A549 (cell line): ENCODE data around the gene SLC2A1. TPM values are rescaled to one million over a fixed set of nuclear protein-coding genes. Genes with fewer than 3 reads are reported as not detected.
A peak's percentile ranks its signal among the peaks of the same experiment; 100 is the strongest.

Experiments
- ATAC-seq, 2 experiments: fragments of 200-7000 bp in 1 of 2; fragments of >200 bp in 1 of 2; cut with Nextera tagmentation in 1 of 2; cut with Tn5 transposase in 1 of 2; 3 replicates each; pipeline versions ENCODE4 v1.8.0 to v1.9.1; 2018 to 2020; ENCODE audit warnings: mild to moderate bottlenecking in 1 of 2, moderate library complexity in 1 of 2
- CTCF ChIA-PET: fragments of 300-600 bp; sonication (Branson Sonifier 250); formaldehyde crosslinking; extraction: SDS; loops from one replicate; lab custom pipeline; 2021; ENCODE audit warnings: antibody characterized with exemption, inconsistent platforms; lab: Yijun Ruan, JAX
- POLR2A ChIA-PET: fragments of 350-600 bp; formaldehyde crosslinking; extraction: SDS; loops from one replicate; lab custom pipeline; 2021; ENCODE audit warnings: antibody characterized with exemption, inconsistent platforms; lab: Yijun Ruan, JAX
- DNase-seq, 2 experiments: peaks; one replicate each; pipeline versions ENCODE4 v3.0.0 to v3.0.0-alpha.2; 2011 to 2016; ENCODE audit warnings: low read depth in 1 of 2, low spot score in 1 of 2
- FAIRE-seq: peaks from 2 replicates; lab custom pipeline; 2011; peaks lifted over from hg19 to GRCh38; lab: Jason Lieb, UNC
- H3K27ac ChIP-seq, 2 experiments: fragments of >200 bp; sonication (Bioruptor Twin); formaldehyde crosslinking; 3 replicates each; pipeline ENCODE4 v1.5.1; 2016 to 2017
- H3K4me1 ChIP-seq: fragments of >200 bp; sonication (Bioruptor Twin); formaldehyde crosslinking; 3 replicates; pipeline ENCODE4 v1.6.1; 2016
- H3K4me2 ChIP-seq: fragments of >200 bp; sonication (Bioruptor Twin); formaldehyde crosslinking; 3 replicates; pipeline ENCODE4 v1.6.1; 2016
- H3K4me3 ChIP-seq: fragments of >200 bp; sonication (Bioruptor Twin); formaldehyde crosslinking; 3 replicates; pipeline ENCODE4 v1.5.1; 2016
- H3K9me3 ChIP-seq: fragments of >200 bp; sonication (Bioruptor Twin); formaldehyde crosslinking; 3 replicates; pipeline ENCODE4 v1.6.1; 2016
- ATOH8 ChIP-seq: fragments of 250-450 bp; sonication (Bioruptor Pico); IDR thresholded peaks from 2 replicates; pipeline ENCODE4 v1.5.0; 2020; ENCODE audit warnings: low read depth, mild to moderate bottlenecking, moderate library complexity
- CHD2 ChIP-seq: fragments of 150-350 bp; IDR thresholded peaks from 2 replicates; pipeline ENCODE4 v1.6.1; 2014; ENCODE audit warnings: low read length; ENCODE audit not compliant: partially characterized antibody
- EHF ChIP-seq: fragments of 250-450 bp; sonication (Bioruptor Pico); IDR thresholded peaks from 2 replicates; pipeline ENCODE4 v1.5.0; 2020; ENCODE audit warnings: mild to moderate bottlenecking
- ESRRA ChIP-seq: fragments of 150-350 bp; IDR thresholded peaks from 2 replicates; pipeline ENCODE4 v1.6.1; 2014; ENCODE audit warnings: mild to moderate bottlenecking, low read length, borderline replicate concordance
- FOXS1 ChIP-seq: fragments of 250-450 bp; sonication (Bioruptor Pico); IDR thresholded peaks from 2 replicates; pipeline ENCODE4 v1.5.0; 2020; ENCODE audit warnings: mild to moderate bottlenecking, moderate library complexity
- HES2 ChIP-seq: fragments of >200 bp; sonication (Bioruptor Twin); formaldehyde crosslinking; IDR thresholded peaks from 2 replicates; pipeline ENCODE4 v1.6.1; 2016
- HEYL ChIP-seq: fragments of 250-450 bp; sonication (Bioruptor Pico); IDR thresholded peaks from 2 replicates; pipeline ENCODE4 v1.8.0; 2021; ENCODE audit warnings: mild to moderate bottlenecking, moderate library complexity
- HMGXB4 ChIP-seq: fragments of 250-450 bp; sonication (Bioruptor Pico); IDR thresholded peaks from 2 replicates; pipeline ENCODE4 v1.5.0; 2021; ENCODE audit warnings: mild to moderate bottlenecking, moderate library complexity, borderline replicate concordance
- JUN ChIP-seq, 2 experiments: fragments of >200 bp; sonication (Bioruptor Twin); formaldehyde crosslinking; IDR thresholded peaks; 2 replicates in 1 of 2; 3 replicates in 1 of 2; pipeline ENCODE4 v1.6.1; 2016 to 2017
- KDM1A ChIP-seq: fragments of 200-600 bp; sonication (generic); IDR thresholded peaks from 2 replicates; pipeline ENCODE4 v1.6.1; 2016; ENCODE audit warnings: low read depth, mild to moderate bottlenecking
- MAFK ChIP-seq: fragments of 450-650 bp; IDR thresholded peaks from 2 replicates; pipeline ENCODE4 v1.6.1; 2014; ENCODE audit not compliant: partially characterized antibody
- MAX ChIP-seq: IDR thresholded peaks from 2 replicates; pipeline ENCODE4 v1.6.1; 2012
- NPAS2 ChIP-seq: fragments of 250-450 bp; sonication (Bioruptor Pico); IDR thresholded peaks from 2 replicates; pipeline ENCODE4 v1.8.0; 2022; ENCODE audit warnings: mild to moderate bottlenecking, moderate library complexity, borderline replicate concordance
- NR3C1 ChIP-seq: fragments of >200 bp; sonication (Bioruptor Twin); formaldehyde crosslinking; IDR thresholded peaks from 3 replicates; pipeline ENCODE4 v1.6.1; 2017
- REST ChIP-seq: fragments of 200-600 bp; sonication (generic); IDR thresholded peaks from 2 replicates; pipeline ENCODE4 v1.6.1; 2016; ENCODE audit warnings: antibody characterized with exemption, mild to moderate bottlenecking, moderate library complexity
- RFX5 ChIP-seq: fragments of 450-650 bp; IDR thresholded peaks from 2 replicates; pipeline ENCODE4 v1.7.1; 2014; ENCODE audit warnings: antibody characterized with exemption, mild to moderate bottlenecking, moderate library complexity
- TFCP2L1 ChIP-seq: fragments of 250-450 bp; sonication (Bioruptor Pico); IDR thresholded peaks from 2 replicates; pipeline ENCODE4 v1.5.0; 2021; ENCODE audit warnings: mild to moderate bottlenecking
- ZC3H11A ChIP-seq: fragments of 450-650 bp; IDR thresholded peaks from 2 replicates; pipeline ENCODE4 v1.6.1; 2014; ENCODE audit warnings: antibody characterized with exemption, mild to moderate bottlenecking
- ZFP36 ChIP-seq: fragments of 450-650 bp; IDR thresholded peaks from 2 replicates; pipeline ENCODE4 v1.6.1; 2014; ENCODE audit warnings: borderline replicate concordance; ENCODE audit not compliant: partially characterized antibody
- ZNF302 ChIP-seq: fragments of 250-450 bp; sonication (Bioruptor Pico); IDR thresholded peaks from 2 replicates; pipeline ENCODE4 v1.9.0; 2021; ENCODE audit warnings: inconsistent platforms, mild to moderate bottlenecking, moderate library complexity
- WGBS: methylation state at CpG from one replicate; pipeline ENCODE4 v1.1.6; 2017; ENCODE audit errors: missing lambda C conversion rate; 5-methylcytosine and 5-hydroxymethylcytosine counted together
- polyA plus RNA-seq, 4 experiments: library from polyadenylated mRNA; depleted of rRNA in 3 of 4; stranded (reverse); fragments of >200 nt; fragmentation: RNase III in 1 of 4; extraction: RNeasy Plus Mini Kit Qiagen cat#74134 plus additional on column Dnase treatment in 1 of 4; gene quantifications; 2 replicates in 3 of 4; 3 replicates in 1 of 4; pipeline ENCODE4 v1.2.3, GENCODE V29; 2011 to 2017
- TF ChIP-seq, protein P1 (sequence below): fragments of 450-650 bp; IDR thresholded peaks from 2 replicates; pipeline ENCODE4 v1.6.1; 2014; ENCODE audit warnings: antibody characterized with exemption

Gene SLC2A1
- polyA plus RNA-seq, 2 of the 4 experiments (the other 2 are of a cell fraction), result 106 to 124 TPM

GRCh38 chr1:42943166-42943565 lies 15.5 kb downstream of the SLC2A1 start:
- H3K4me3 ChIP-seq, result 0 out of 3 replicates have a peak overlapping the region, but pooled peaks have one; percentile 16
- ATAC-seq, result peak; percentile 55 to 69

GRCh38 chr1:42942444-42942843 lies 16.2 kb downstream of the SLC2A1 start:
- Histone ChIP-seq H3K4me2 (peak overlapping the region; percentile 76), H3K9me3 (no peaks in the 10 kb centered on the region), H3K4me1 (peaks cover 100% of the 10 kb centered on the region), H3K27ac (peak overlapping the region; percentile 91 to 99), H3K4me3 (peak overlapping the region; percentile 16; the same call in 1 of the 3 replicates)
- ChIA-PET CTCF (interaction anchor here (1.2 to 2.4 kb wide), 5 partner anchors 8 to 131 kb away, joined by 3 to 12 read pairs (median 7); no protein-coding TSS in a partner anchor), POLR2A (interaction anchor here (0.6 to 2.9 kb wide), 7 partner anchors 10 to 1786 kb away, joined by 3 to 8 read pairs (median 4); partner anchors contain the start of gene SLC2A1)
- TF ChIP-seq EHF, result 0 out of 2 replicates have a peak, but pooled peaks have one; percentile 10
- TF ChIP-seq FOXS1 (CRISPR knock-in tag), result peak; percentile 19; the same call in 1 of the 2 replicates
- TF ChIP-seq ATOH8 (CRISPR knock-in tag), result no peak
- no peak for FAIRE-seq
- ATAC-seq, result no peak
- WGBS, result 54% methylated on average over 6 of the region's 6 CpGs
- no peak for DNase-seq

More at GRCh38 chr1:42943166-42943565, 15.5 kb downstream of the SLC2A1 start:
- Histone ChIP-seq H3K9me3 (no peaks in the 10 kb centered on the region), H3K27ac (peak overlapping the region; percentile 91 to 99), H3K4me1 (peaks cover 100% of the 10 kb centered on the region), H3K4me2 (peak overlapping the region; percentile 76)
- 0% methylated on average over 1 of the region's 7 CpGs for WGBS
- TF ChIP-seq JUN (IDR thresholded peaks at IDR 0.05) (no peak), MAX (peak; percentile 71), ESRRA (no peak), CHD2 (no peak), HES2 (no peak), REST (no peak), HMGXB4 (CRISPR knock-in tag) (no peak)
- no peak for FAIRE-seq
- DNase-seq, result peak in 1 of 2 experiments; percentile 89
- ChIA-PET CTCF (interaction anchor here (1.2 to 2.4 kb wide), 5 partner anchors 9 to 23 kb away, joined by 3 to 12 read pairs (median 5); no protein-coding TSS in a partner anchor), POLR2A (interaction anchor here (1.0 to 2.9 kb wide), 4 partner anchors 10 to 20 kb away, joined by 3 to 8 read pairs (median 4); partner anchors contain the start of gene SLC2A1)

GRCh38 chr1:42941640-42942330 lies 16.9 kb downstream of the SLC2A1 start:
- ChIA-PET POLR2A (interaction anchor here (0.6 to 2.9 kb wide), 5 partner anchors 11 to 1786 kb away, joined by 3 to 8 read pairs (median 4); partner anchors contain the start of gene SLC2A1), CTCF (interaction anchor here (0.8 to 2.5 kb wide), 6 partner anchors 9 to 132 kb away, joined by 3 to 12 read pairs (median 6); no protein-coding TSS in a partner anchor)
- peak in 1 of 2 experiments; percentile 91 for DNase-seq
- Histone ChIP-seq H3K9me3 (no peaks in the 10 kb centered on the region), H3K4me2 (peak overlapping the region; percentile 76), H3K4me1 (peaks cover 100% of the 10 kb centered on the region), H3K4me3 (0 out of 3 replicates have a peak overlapping the region, but pooled peaks have one; percentile 16), H3K27ac (peak overlapping the region; percentile 91 to 99)
- WGBS, result 3% methylated on average over 8 of the region's 9 CpGs
- no peak for FAIRE-seq
- ATAC-seq, result peak; percentile 48 to 49
- TF ChIP-seq RFX5, result no peak
- TF ChIP-seq HEYL (CRISPR knock-in tag), result no peak
- TF ChIP-seq TFCP2L1 (CRISPR knock-in tag), result no peak
- TF ChIP-seq, protein P1, sequence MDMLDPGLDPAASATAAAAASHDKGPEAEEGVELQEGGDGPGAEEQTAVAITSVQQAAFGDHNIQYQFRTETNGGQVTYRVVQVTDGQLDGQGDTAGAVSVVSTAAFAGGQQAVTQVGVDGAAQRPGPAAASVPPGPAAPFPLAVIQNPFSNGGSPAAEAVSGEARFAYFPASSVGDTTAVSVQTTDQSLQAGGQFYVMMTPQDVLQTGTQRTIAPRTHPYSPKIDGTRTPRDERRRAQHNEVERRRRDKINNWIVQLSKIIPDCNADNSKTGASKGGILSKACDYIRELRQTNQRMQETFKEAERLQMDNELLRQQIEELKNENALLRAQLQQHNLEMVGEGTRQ, result no peak
- TF ChIP-seq MAFK, result peak; percentile 94
- TF ChIP-seq NR3C1, result no peak
- no peak for TF ChIP-seq HES2
- TF ChIP-seq ZC3H11A, result no peak
- TF ChIP-seq EHF, result no peak
- peak; percentile 63; the same call in 1 of the 2 replicates for TF ChIP-seq ZNF302 (CRISPR knock-in tag)
- no peak for TF ChIP-seq KDM1A
- peak in 1 of 2 experiments; percentile 20; a peak in 1 of 5 replicates for TF ChIP-seq JUN (IDR thresholded peaks at IDR 0.05)
- no peak for TF ChIP-seq NPAS2 (CRISPR knock-in tag)
- TF ChIP-seq ZFP36, result no peak
